Epithelial cell of esophagus (primary cell): ENCODE measurements around the gene MBNL1.

Source experiments
- DNase-seq: peaks from one replicate; pipeline ENCODE4 v3.0.0; 2010; ENCODE audit warnings: low read depth
- H3K4me3 ChIP-seq: 2 replicates; pipeline ENCODE4 v1.5.1; 2011; ENCODE audit warnings: mild to moderate bottlenecking, low read length, control low read depth
- CTCF ChIP-seq: IDR thresholded peaks from 2 replicates; pipeline ENCODE4 v1.5.1; 2011; ENCODE audit warnings: low read depth, mild to moderate bottlenecking, low read length, control low read depth, inconsistent platforms; ENCODE audit not compliant: insufficient read depth; ENCODE audit errors: missing control alignments

Gene MBNL1

DNA sequence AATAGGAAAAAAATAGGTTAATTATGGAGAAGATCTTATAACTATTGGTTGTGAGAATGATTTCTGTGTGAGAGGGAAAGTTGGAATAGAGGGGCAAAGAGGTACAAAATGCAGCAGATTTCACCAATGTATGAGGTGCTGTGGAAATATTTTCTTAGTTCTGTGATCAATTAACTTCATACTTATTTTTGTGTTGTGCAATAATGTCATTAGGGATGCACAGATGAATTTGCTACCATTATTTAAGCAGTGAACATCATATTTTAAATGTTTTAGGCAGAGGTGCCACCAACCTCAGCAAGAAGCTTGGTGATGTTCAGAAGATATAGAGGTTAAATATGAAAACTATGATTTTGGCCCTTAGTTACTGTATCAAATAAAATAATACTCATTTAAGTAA, 21.6 kb downstream of the MBNL1 start:
- no peak for TF ChIP-seq CTCF
- no peak for DNase-seq
- no peak overlapping the region for H3K4me3 ChIP-seq

DNA sequence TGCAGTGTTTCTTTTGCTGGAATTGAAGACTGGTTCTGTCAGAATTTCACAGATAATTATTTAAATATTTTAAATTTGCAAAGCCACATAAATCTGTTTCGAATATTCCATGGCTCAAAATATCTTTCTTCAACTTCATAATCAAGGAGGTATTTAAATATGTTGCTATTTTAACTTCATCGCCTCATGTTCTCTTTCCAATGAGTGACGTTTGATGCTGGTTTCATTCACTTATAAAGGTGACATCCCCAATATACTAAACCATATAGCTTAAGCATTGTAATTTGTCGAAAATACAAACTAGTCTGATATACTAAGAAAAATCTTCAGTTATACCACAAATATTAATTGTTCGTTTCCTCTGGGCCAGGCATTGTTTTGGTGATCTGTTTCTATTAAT, 22.5 kb downstream of the MBNL1 start:
- H3K4me3 ChIP-seq = no peak overlapping the region
- no peak for DNase-seq
- no peak for TF ChIP-seq CTCF

- no peak overlapping the region for H3K4me3 ChIP-seq
- DNase-seq = no peak
- TF ChIP-seq CTCF = no peak
Measured at GRCh38 chr3:152291649-152292066, 22.9 kb downstream of the MBNL1 start.

DNA sequence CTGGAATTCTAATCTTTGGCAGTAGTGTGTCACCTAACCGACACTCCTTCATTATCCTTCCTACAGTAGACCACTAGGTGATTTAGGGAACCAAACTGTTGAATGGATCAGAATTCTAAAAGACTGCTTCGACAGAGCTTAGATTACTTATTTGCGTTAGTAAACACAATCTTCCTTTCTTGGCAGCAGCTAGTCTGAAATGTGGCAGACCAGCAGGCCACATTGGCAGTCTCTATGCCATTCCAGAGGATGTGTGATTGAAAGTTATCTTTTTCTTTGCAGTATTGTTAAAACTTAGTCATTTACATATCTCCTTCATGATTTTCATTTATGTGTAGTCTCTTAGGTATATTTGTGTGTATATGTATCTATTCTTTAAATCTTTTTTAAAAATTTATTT, 23.6 kb downstream of the MBNL1 start:
- TF ChIP-seq CTCF = no peak
- DNase-seq = no peak
- H3K4me3 ChIP-seq = no peak overlapping the region

- DNase-seq = no peak
- no peak overlapping the region for H3K4me3 ChIP-seq
- no peak for TF ChIP-seq CTCF
Measured at GRCh38 chr3:152293347-152294006, 24.7 kb downstream of the MBNL1 start.

GRCh38 chr3:152295344-152295743, 26.6 kb downstream of the MBNL1 start:
- DNase-seq = no peak
- no peak for TF ChIP-seq CTCF
- no peak overlapping the region for H3K4me3 ChIP-seq

DNA sequence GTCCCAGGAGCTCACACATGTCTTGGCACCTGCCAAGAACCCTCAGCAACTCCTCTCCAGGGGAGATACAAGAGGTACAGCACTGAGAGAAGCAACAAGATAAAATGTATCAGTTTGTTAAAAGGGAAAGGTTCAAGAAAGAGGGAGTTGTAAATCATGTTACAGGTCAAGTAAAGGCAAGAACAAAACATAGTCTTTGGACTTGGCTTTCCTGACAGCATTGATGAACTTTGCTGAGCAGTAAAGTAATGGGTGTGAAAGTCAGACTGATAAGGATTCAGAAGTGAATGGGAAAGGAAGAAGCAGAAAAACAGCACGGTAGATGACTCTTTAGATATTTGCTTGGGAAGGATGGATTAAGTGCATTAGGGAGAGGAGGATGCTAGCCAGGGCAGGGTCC, 27.1 kb downstream of the MBNL1 start:
- no peak overlapping the region for H3K4me3 ChIP-seq
- DNase-seq = no peak
- TF ChIP-seq CTCF = no peak
